CD1c-positive myeloid dendritic cell (primary cell): ENCODE measurements around the gene CHD9NB.
"Not testable (repeated sequence)": the region's sequence is repeated elsewhere in the genome, so short reads cannot be mapped to it uniquely, and the experiment has no call there.

Experiments used
- DNase-seq: peaks from one replicate; pipeline ENCODE4 v3.0.0-alpha.2; 2016; ENCODE audit errors: extremely low spot score

The CHD9NB gene

GRCh38 chr16:53083119-53083518 lies 30.4 kb upstream of the CHD9NB start:
- DNase-seq, result no peak

GRCh38 chr16:53082509-53082908 lies 29.8 kb upstream of the CHD9NB start:
- DNase-seq, result no peak

GRCh38 chr16:53081686-53082407 lies 29.1 kb upstream of the CHD9NB start:
- no peak for DNase-seq

GRCh38 chr16:53081032-53081424 lies 28.3 kb upstream of the CHD9NB start:
- no peak for DNase-seq

GRCh38 chr16:53080345-53081031 lies 27.8 kb upstream of the CHD9NB start:
- DNase-seq, result no peak

GRCh38 chr16:53078765-53079485 lies 26.2 kb upstream of the CHD9NB start:
- no peak for DNase-seq

GRCh38 chr16:53078247-53078646 lies 25.6 kb upstream of the CHD9NB start:
- no peak for DNase-seq

DNA sequence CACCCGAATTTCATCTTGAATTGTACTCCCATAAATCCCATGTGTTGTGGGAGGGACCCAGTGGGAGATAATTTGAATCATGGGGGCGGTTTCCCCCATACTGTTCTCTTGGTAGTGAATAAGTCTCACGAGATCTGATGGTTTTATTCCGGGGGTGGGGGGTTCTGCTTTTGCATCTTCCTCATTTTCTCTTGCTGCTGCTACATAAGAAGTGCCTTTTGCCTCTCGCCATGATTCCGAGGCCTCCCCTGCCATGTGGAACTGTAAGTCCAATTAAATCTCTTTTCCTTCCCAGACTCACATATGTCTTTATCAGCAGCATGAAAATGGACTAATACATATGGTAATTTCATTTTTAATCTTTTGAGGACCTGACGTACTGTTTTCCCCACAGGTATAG lies 22.8 kb upstream of the CHD9NB start:
- DNase-seq, result peak; percentile 81

DNA sequence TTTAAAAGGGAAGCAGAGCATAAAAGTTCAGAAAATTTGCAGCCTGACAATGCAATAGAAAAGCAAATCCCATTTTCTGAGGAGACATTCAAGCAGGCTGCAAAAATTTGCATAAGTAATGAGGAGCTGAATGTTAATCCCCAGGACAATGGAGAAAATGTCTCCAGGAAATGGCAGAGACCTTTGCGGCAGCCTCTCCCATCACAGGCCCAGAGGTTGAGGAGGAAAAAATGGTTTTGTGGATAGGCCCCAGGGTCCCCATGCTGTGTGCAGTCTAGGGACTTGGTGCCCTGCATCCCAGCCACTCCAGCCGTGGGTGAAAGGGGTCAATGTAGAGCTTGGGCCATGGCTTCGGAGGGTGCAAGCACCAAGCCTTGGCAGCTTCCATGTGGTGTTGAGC lies 21.6 kb upstream of the CHD9NB start:
- DNase-seq, result not testable (repeated sequence)

GRCh38 chr16:53073022-53073421 lies 20.3 kb upstream of the CHD9NB start:
- no peak for DNase-seq

DNA sequence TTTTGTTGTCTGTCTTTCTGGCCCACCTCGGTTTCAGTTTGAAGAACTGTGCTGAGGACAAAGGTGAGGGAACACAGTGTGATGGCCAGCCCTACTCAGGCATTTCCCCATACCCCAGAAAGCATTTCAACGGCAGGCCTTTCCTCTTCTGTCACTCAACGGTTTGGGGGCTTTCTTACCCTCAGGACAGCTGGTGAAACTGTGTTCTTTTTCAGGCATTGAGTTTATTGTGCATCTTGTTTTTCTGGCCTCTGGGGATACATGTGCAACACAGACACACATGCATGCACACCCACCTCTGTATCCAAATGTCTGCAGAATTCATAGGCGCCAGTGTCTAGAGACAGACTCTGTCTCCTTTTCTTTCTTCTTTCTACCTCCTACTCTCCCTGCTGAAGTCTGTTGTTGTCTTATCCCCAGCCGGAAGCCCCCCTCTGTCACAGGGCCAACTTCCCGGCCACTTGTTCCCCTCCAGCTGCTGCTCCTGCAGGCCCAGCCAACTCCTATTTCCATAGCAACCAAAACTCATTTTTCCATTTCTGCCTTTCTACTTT lies 19.1 kb upstream of the CHD9NB start:
- no peak for DNase-seq

DNA sequence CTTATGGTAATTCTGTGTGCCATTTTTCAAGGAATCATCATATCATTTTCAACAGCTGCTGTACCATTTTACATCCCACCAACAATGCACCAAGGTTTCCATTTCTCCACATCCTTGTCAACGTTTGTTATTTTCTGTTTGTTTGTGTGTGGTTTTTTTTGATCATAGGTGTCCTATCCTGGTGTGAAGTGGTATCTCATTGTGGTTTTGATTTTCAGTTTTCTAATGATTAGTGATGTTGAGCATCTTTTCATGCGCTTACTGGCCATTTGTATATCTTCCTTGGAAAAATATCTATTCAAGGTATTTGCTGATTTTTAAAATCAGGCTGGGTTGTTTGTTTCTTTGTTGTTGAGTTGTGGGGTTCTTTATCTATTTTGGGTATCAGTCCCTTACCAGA lies 17.1 kb upstream of the CHD9NB start:
- no peak for DNase-seq

- peak; percentile 33 for DNase-seq
Measured at GRCh38 chr16:53068423-53068833, 15.7 kb upstream of the CHD9NB start.

DNA sequence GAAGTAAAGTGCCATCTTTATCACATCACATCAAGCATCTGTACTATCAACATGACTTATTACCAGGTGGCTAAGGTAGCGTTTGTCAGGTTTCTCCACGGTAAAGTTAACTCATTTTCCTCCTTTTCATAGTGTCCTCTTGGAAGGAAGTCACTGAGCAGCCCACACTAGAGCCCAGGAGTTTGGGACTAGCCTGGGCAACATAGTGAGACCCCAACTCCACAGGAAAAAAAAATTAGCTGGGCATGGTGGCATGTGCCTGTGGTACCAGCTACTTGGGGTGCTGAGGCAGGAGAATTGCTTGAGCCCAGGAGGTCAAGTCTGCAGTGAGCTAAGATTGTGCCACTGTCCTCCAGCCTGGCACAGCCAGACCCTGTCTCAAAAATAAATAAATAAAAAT lies 15.0 kb upstream of the CHD9NB start:
- DNase-seq, result no peak

DNA sequence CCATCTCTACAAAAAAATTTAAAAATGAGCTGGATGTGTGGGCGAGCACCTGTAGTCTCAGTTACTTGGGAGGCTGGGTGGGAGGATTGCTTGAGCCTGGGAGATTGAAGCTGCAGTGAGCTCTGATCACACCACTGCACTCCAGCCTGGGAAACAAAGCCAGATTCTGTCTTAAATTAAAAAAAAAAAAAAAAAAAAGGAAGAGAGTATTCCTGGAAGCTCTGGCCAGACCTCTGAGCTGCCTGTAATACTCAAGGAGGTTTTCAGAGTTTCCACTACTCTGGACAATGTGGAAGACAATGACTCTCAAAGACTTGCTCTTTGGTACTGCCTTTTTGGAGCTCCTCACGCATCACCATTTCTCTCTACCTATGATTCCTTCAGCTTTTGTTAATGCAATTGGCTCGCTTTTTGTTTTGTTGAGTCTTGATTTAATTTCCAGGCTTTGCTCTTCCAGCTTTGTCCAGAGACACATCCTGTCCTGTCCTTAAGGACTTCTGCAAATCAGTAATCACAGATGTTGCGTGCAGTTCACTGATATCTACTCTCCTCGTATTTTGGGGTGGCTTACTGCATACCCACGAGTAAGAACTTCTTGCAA lies 12.9 kb upstream of the CHD9NB start:
- DNase-seq, result peak; percentile 28

DNA sequence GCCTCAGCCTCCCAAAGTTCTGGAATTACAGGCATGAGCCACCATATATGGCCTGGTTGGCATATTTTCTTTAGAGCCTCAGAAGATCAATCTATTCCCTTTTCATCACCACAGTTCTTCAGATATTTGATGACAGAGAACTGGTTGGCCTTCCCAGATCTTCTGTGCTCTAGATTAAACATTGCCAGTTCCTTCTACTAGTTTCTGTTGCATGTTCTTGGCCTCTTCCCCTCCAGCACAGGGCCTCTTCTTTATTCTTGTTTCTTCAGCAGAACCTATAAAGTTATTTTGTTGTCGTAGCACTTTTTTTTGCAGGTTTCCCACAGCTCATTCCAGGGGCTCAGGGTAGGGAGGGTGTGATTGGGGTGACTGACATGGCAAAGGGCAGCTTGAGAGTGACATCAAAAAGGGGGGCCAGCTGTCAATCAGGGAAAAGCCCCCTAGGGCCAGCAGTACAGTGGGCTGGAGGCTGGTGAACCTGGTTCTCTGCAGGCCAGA lies 11.4 kb upstream of the CHD9NB start:
- peak; percentile 24 for DNase-seq

- peak; percentile 91 for DNase-seq
Measured at GRCh38 chr16:53061701-53062159, 9.0 kb upstream of the CHD9NB start.

DNA sequence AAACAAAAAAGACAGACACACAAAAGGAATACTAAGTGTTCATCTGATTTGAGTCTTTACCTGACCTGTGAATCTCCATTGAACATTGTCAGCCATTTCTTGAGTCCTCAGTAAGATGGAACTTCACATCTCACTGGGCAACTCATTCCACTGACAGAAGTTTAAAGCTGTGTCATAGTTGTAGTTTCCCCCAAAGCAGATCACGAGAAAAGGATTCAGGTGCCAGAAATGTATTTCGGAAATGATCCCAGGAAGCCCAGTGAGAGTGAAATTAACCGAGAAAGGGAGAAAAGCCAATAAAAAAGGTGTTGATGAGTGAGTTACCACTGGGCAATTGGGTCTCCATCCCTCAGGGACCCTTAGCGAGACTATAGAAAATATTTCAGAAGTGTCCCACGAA lies 8.6 kb upstream of the CHD9NB start:
- no peak for DNase-seq

DNA sequence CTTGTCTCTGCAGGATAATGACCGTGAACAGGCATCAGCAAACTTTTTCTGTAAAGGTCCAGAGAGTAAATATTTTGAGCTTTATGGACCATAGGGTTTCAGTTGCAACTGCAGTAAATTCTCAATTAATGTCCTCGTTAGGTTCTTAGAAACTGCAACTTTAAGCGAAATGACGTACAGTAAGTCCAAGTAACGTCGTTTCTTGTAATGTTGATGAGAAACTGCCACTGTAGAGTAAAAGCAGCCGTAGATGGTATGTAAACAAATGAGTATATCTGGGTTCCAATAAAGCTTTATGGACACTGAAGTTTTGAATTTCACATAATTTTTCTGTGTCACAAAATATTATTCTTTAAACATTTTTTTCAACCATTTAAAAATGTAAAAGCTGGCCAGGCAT lies 7.0 kb upstream of the CHD9NB start:
- DNase-seq, result no peak

- no peak for DNase-seq
Measured at GRCh38 chr16:53058882-53059281, 6.2 kb upstream of the CHD9NB start.

GRCh38 chr16:53058441-53058840 lies 5.7 kb upstream of the CHD9NB start:
- DNase-seq, result no peak

GRCh38 chr16:53057658-53058057 lies 5.0 kb upstream of the CHD9NB start:
- DNase-seq, result no peak
